Osteoblast (primary cell): ENCODE results near the gene ARHGEF40. TPM values are rescaled to one million over a fixed set of nuclear protein-coding genes. Genes with fewer than 3 reads are reported as not detected.
A peak's percentile ranks its signal among the peaks of the same experiment; 100 is the strongest.

Experiments
- DNase-seq: peaks from one replicate; pipeline ENCODE4 v3.0.0; 2011; ENCODE audit warnings: low spot score, mixed read lengths; ENCODE audit not compliant: insufficient read length; ENCODE audit errors: missing footprints
- H2AFZ ChIP-seq: 2 replicates; pipeline ENCODE4 v1.6.0; 2011; ENCODE audit warnings: mild to moderate bottlenecking, low read length
- H3K27ac ChIP-seq: 2 replicates; pipeline ENCODE4 v1.5.1; 2011; ENCODE audit warnings: mild to moderate bottlenecking, low read depth, low read length, moderate library complexity
- H3K27me3 ChIP-seq: 2 replicates; pipeline ENCODE4 v1.6.0; 2012; ENCODE audit warnings: mild to moderate bottlenecking, control low read depth, inconsistent platforms, low read length, moderate library complexity; ENCODE audit not compliant: insufficient read depth
- H3K36me3 ChIP-seq: 2 replicates; pipeline ENCODE4 v1.5.1; 2011; ENCODE audit warnings: mild to moderate bottlenecking, low read length, control low read depth, moderate library complexity; ENCODE audit not compliant: insufficient read depth
- H3K4me1 ChIP-seq: 2 replicates; pipeline ENCODE4 v1.5.1; 2011; ENCODE audit warnings: mild to moderate bottlenecking, low read length, control low read depth, moderate library complexity; ENCODE audit not compliant: insufficient read depth
- H3K4me2 ChIP-seq: 2 replicates; pipeline ENCODE4 v1.6.0; 2011; ENCODE audit warnings: mild to moderate bottlenecking, low read length; ENCODE audit not compliant: insufficient read depth
- H3K4me3 ChIP-seq: fragments of 200-600 bp; sonication (generic); 3 replicates; pipeline ENCODE4 v1.5.1; 2012; ENCODE audit warnings: mild to moderate bottlenecking, low read length, inconsistent platforms; ENCODE audit not compliant: insufficient read depth
- H3K79me2 ChIP-seq: 2 replicates; pipeline ENCODE4 v1.6.0; 2012; ENCODE audit warnings: mild to moderate bottlenecking, low read length, control low read depth, inconsistent platforms; ENCODE audit not compliant: insufficient read depth
- H3K9me3 ChIP-seq: 2 replicates; pipeline ENCODE4 v1.5.1; 2011; ENCODE audit warnings: low read depth, low read length, control low read depth
- H4K20me1 ChIP-seq: 2 replicates; pipeline ENCODE4 v1.6.0; 2012; ENCODE audit warnings: mild to moderate bottlenecking, low read length, control low read depth; ENCODE audit not compliant: insufficient read depth
- total RNA-seq: library from RNA; depleted of rRNA; stranded (reverse); fragments of >200 nt; gene quantifications from 2 replicates; pipeline ENCODE4 v1.2.3, GENCODE V29; 2012
- TF ChIP-seq, protein P1 (sequence below): IDR thresholded peaks from 2 replicates; pipeline ENCODE4 v1.5.1; 2011; ENCODE audit warnings: mild to moderate bottlenecking, low read depth, low read length, moderate library complexity; ENCODE audit errors: extremely low read depth

ARHGEF40 gene
- total RNA-seq, 1 donor: 33.3 TPM

DNA sequence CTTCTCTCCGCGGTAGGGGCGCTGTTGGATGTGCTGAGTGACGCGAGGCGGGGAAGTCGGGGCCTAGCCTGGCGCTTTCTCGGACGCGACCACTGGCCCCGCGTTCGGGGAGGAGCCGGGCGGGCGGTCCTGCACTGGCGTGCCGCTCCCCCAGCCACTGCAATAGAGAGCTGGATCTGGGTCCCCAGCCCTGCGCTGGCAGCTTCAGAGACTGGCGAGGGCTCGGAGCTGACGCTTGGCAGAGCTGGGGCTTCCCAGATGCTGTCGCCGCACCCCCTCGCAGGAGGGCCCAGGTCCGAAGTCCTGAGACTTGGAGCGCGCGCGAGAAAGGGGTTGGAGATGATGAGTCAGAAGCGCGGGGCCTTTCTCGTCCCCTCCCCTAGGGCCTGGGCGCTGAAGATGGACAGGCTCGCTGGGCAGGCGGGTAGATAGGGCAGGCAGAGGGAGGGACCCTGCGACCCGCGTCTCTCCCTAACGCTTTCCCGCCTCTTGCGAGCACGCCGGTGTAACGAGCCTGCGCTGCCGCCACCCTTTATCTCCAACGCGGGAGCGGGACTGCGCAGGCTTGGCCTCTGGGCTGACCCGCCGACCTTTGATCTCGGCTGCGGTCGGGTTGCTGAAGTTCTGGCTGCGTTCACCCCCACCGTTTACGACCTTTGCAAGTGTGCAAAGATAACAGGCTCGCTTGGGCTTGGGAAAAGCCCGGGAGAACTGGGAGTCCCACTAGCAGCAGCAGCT lies 33.8 kb downstream of the ARHGEF40 start:
- Histone ChIP-seq H4K20me1 (no peaks in the 10 kb centered on the region), H3K4me2 (peak overlapping the region; percentile 89), H3K4me1 (peaks cover 39% of the 10 kb centered on the region), H3K79me2 (no peaks in the 10 kb centered on the region), H2AFZ (peak overlapping the region; percentile 95), H3K4me3 (peak overlapping the region; percentile 84), H3K27me3 (peaks cover 6% of the 10 kb centered on the region), H3K9me3 (no peaks in the 10 kb centered on the region), H3K27ac (peak overlapping the region; percentile 98), H3K36me3 (no peaks in the 10 kb centered on the region)
- TF ChIP-seq, protein P1, sequence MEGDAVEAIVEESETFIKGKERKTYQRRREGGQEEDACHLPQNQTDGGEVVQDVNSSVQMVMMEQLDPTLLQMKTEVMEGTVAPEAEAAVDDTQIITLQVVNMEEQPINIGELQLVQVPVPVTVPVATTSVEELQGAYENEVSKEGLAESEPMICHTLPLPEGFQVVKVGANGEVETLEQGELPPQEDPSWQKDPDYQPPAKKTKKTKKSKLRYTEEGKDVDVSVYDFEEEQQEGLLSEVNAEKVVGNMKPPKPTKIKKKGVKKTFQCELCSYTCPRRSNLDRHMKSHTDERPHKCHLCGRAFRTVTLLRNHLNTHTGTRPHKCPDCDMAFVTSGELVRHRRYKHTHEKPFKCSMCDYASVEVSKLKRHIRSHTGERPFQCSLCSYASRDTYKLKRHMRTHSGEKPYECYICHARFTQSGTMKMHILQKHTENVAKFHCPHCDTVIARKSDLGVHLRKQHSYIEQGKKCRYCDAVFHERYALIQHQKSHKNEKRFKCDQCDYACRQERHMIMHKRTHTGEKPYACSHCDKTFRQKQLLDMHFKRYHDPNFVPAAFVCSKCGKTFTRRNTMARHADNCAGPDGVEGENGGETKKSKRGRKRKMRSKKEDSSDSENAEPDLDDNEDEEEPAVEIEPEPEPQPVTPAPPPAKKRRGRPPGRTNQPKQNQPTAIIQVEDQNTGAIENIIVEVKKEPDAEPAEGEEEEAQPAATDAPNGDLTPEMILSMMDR: peak; percentile 78
- peak; percentile 99 for DNase-seq

DNA sequence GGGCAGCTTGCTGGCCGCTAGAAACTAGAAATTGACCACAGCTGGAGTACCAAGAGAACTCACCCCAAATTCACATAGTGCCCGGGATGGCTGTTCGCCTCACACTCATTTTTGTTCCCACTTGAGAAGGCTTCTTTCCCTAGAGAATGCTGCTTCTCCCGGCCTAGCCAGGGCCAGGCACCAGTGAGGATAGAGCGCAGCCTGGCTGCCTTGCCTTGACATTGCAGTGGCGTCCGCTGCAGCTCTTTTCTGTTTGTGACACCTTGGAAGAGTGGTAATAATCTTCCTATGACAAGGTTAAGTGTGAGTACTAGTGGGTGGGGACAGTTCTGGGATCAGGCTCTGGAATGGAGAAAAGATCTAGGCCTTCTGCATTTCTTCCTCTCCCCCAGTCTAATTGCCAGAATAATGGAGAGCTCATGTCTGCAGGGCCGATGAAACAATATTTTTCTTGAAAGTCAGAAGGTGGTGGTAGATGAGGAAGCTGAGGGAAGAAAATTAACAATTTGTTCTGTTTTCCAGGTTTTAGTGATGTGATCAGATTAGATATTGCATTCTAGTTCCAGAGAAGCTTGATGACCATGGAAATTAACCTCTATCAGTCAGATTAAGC lies 34.5 kb downstream of the ARHGEF40 start:
- Histone ChIP-seq H4K20me1 (no peaks in the 10 kb centered on the region), H3K9me3 (no peaks in the 10 kb centered on the region), H2AFZ (peak overlapping the region; percentile 95), H3K36me3 (no peaks in the 10 kb centered on the region), H3K79me2 (no peaks in the 10 kb centered on the region), H3K4me3 (peak overlapping the region; percentile 84), H3K27me3 (no peaks in the 10 kb centered on the region), H3K27ac (peak overlapping the region; percentile 98), H3K4me1 (peaks cover 32% of the 10 kb centered on the region), H3K4me2 (peak overlapping the region; percentile 89)
- peak; percentile 94 for DNase-seq
- TF ChIP-seq, protein P1: peak; percentile 98

DNA sequence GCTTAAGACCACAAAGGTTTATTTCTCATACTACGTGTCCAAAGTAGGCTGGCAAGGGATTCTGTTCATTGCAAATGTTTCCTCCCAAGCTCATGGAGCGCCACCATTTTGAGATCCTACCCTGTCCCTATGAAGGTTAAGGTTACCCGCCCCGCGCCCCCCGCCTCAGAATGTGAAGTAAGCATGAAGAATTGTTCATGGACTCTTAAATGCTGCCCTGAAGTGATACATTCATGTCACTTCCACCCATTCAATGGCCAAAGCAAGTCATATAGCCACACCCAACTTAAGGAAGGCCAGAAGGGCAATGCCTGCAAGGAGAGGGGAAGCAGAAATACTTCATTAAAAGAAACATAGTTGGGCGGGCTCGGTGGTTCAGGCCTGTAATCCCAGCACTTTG lies 35.0 kb downstream of the ARHGEF40 start:
- TF ChIP-seq, protein P1: no peak
- Histone ChIP-seq H2AFZ (no peak overlapping the region), H3K79me2 (no peaks in the 10 kb centered on the region), H3K4me2 (no peak overlapping the region), H3K4me1 (peaks cover 32% of the 10 kb centered on the region), H3K27ac (no peak overlapping the region), H3K36me3 (no peaks in the 10 kb centered on the region), H4K20me1 (no peaks in the 10 kb centered on the region), H3K4me3 (no peak overlapping the region), H3K27me3 (no peaks in the 10 kb centered on the region), H3K9me3 (no peaks in the 10 kb centered on the region)
- peak; percentile 31 for DNase-seq

DNA sequence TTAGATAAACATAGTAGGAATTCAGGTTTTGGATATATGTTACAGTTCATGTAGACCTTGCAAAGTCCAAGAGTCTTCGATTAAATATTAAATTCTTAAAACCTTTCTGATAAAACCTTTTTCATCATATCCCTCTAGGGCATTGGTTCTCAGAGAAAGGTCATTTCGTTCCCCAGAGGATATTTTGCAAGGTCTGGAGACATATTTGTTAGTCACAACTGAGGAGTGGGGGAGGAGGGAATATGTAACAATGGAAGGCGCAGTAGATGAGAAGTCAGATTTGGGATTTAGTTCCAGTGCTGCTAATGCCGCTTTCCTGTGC lies 36.0 kb downstream of the ARHGEF40 start:
- Histone ChIP-seq H4K20me1 (no peaks in the 10 kb centered on the region), H3K27ac (peak overlapping the region; percentile 61), H3K4me3 (peak overlapping the region; percentile 40), H3K4me2 (peak overlapping the region; percentile 77), H2AFZ (peak overlapping the region; percentile 92), H3K4me1 (peaks cover 32% of the 10 kb centered on the region), H3K79me2 (no peaks in the 10 kb centered on the region), H3K36me3 (no peaks in the 10 kb centered on the region), H3K27me3 (no peaks in the 10 kb centered on the region), H3K9me3 (no peaks in the 10 kb centered on the region)
- DNase-seq: peak; percentile 37
- TF ChIP-seq, protein P1: no peak
